ENCODE results near the gene LANCL3.
"Not testable (repeated sequence)": the region's sequence is repeated elsewhere in the genome, so short reads cannot be mapped to it uniquely, and the experiment has no call there.

The LANCL3 gene

GRCh38 chrX:37627602-37628001 lies 56.1 kb downstream of the LANCL3 start:
- no peak for DNase-seq

- DNase-seq = no peak
Measured at GRCh38 chrX:37638047-37638446, 66.6 kb downstream of the LANCL3 start.

GRCh38 chrX:37640142-37640541 lies 68.7 kb downstream of the LANCL3 start:
- DNase-seq = no peak

GRCh38 chrX:37641859-37642258 lies 70.4 kb downstream of the LANCL3 start:
- DNase-seq = no peak

- no peak for DNase-seq
Measured at GRCh38 chrX:37644381-37645305, 73.2 kb downstream of the LANCL3 start.

GRCh38 chrX:37646254-37646653 lies 74.8 kb downstream of the LANCL3 start:
- DNase-seq = no peak

- not testable (repeated sequence) for DNase-seq
Measured at GRCh38 chrX:37650879-37651278, 79.4 kb downstream of the LANCL3 start.

- no peak for DNase-seq
Measured at GRCh38 chrX:37651921-37652452, 80.5 kb downstream of the LANCL3 start.

GRCh38 chrX:37652589-37653231 lies 81.2 kb downstream of the LANCL3 start:
- DNase-seq = no peak

- no peak for DNase-seq
Measured at GRCh38 chrX:37653397-37654085, 82.1 kb downstream of the LANCL3 start.

GRCh38 chrX:37658343-37659030 lies 87.0 kb downstream of the LANCL3 start:
- no peak for DNase-seq

GRCh38 chrX:37659047-37659446 lies 87.6 kb downstream of the LANCL3 start:
- DNase-seq = no peak

GRCh38 chrX:37662181-37662580 lies 90.7 kb downstream of the LANCL3 start:
- DNase-seq = no peak

GRCh38 chrX:37666516-37666915 lies 95.1 kb downstream of the LANCL3 start:
- no peak for DNase-seq

GRCh38 chrX:37667141-37667540 lies 95.7 kb downstream of the LANCL3 start:
- DNase-seq = no peak

- no peak for DNase-seq
Measured at GRCh38 chrX:37672563-37672962, 101.1 kb downstream of the LANCL3 start.

GRCh38 chrX:37676811-37677210 lies 105.3 kb downstream of the LANCL3 start:
- DNase-seq = no peak

GRCh38 chrX:37677243-37677642 lies 105.8 kb downstream of the LANCL3 start:
- DNase-seq = no peak

GRCh38 chrX:37677765-37678164 lies 106.3 kb downstream of the LANCL3 start:
- no peak for DNase-seq

GRCh38 chrX:37678574-37678973 lies 107.1 kb downstream of the LANCL3 start:
- DNase-seq = no peak

- no peak for DNase-seq
Measured at GRCh38 chrX:37679230-37679629, 107.8 kb downstream of the LANCL3 start.

- no peak for DNase-seq
Measured at GRCh38 chrX:37679888-37680287, 108.4 kb downstream of the LANCL3 start.

- no peak for DNase-seq
Measured at GRCh38 chrX:37684426-37684825, 113.0 kb downstream of the LANCL3 start.
